ENCODE results near the gene KDM5B.

KDM5B gene

GRCh38 chr1:202682477-202682876, 125.7 kb downstream of the KDM5B start:
- DNase-seq, result no peak

- DNase-seq, result no peak
These were observed 126.3 kb downstream of the KDM5B start for GRCh38 chr1:202681736-202682420.

DNA sequence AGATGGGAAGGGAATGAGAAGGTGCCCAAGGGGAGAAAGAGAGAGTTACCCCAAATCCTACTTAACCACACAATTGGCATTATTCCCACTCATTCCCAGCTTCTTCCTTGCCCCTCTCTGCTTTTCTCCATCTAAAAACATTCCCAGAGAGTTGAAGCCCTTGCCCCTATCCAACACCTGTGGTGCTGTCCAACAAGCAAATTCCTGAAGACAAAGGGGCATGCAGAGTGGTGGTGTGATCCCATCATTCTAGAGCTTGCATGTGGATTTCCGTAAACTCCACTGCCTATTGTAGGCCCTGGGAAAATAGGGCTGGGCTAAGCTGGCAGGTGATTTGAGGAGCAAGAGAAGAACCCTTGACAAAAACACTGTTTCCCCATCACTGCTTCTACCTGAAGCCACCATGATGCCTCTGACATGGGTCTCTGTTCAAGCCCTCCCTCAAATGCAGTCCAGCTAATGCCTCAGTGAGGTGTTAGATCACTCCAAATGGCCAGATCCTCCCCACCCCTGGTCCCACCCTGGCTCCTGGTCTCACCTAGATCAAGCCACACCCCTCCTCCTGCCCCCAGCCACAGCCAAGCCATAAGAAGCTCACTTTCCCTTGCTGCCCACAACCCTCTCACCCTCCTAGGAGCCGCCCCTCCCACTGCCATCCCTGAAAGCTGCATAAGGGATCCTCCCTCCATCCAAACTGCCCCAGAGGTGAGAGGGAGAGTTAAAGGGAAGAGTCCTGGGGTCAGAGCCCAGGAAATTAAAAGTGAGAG, 127.5 kb downstream of the KDM5B start:
- DNase-seq, result no peak

GRCh38 chr1:202679406-202680177, 128.6 kb downstream of the KDM5B start:
- no peak for DNase-seq

GRCh38 chr1:202677433-202677832, 130.8 kb downstream of the KDM5B start:
- DNase-seq, result no peak

All from hematopoietic multipotent progenitor cell treated with erythropoietin and hydrocortisone succinate and interleukin-3 and kit ligand, for 4 days (in vitro differentiated cells).